ENCODE measurements around the gene OR8B2. TPM values are rescaled to one million over a fixed set of nuclear protein-coding genes. Genes with fewer than 3 reads are reported as not detected.

Gene OR8B2
- total RNA-seq, 3 donors from 2014 or later, result not detected

DNA sequence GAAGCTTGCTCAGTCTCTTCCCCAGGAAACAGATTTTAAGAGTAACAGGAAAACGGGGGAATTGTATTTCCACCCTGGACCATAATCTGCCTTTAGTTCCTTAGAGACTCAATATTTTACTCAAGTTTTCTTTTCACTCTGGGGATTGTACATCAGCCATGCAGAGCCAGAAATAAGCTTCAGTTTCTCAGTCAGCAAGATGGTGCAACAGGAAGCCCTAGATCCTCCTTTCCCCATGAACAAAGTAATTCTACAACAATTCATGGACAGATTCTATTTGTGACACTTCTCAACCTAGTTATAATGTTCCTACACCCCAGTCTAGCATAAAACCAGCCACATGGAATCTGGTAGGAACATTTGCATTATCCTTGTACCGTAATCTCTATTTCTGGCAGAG, 24.7 kb downstream of the OR8B2 start:
- ATAC-seq (no peak), DNase-seq (no peak)
- Mint-ChIP-seq H3K4me3 (no peak overlapping the region), H3K27me3 (ENCODE audit: low read depth) (no peaks in the 10 kb centered on the region), H3K9me3 (peaks cover 5% of the 10 kb centered on the region), H3K4me1 (ENCODE audit: low read depth) (no peaks in the 10 kb centered on the region), H3K36me3 (ENCODE audit: insufficient read depth) (no peaks in the 10 kb centered on the region)

DNA sequence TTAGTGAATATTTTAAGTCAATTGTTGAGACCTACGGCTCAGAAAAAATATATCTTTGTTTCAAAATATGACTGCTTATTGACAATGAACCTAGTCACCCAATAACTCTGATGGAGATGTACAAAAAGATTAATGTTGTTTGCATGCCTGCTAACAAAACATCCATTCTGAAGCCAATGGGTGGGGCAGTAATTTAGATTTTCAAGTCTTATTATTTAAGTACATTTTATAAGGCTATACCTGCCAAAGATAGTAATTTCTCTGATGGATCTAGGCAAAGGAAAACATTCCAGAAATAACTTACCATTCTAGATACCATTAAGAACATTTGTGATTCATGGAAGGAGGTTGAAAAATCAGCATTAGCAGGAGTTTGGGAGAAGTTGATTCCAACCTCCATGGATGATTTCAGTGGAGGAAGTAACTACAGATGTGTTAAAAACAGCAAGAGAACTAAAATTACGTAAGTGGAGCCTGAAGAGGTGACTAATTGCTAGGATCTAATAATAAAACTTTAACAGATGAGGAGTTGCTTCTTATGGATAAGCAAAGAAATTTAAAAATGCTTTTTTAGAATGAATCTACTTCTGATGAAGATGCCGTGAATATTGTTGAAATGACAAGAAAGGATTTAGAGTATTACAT, 37.9 kb downstream of the OR8B2 start:
- DNase-seq, result no peak
- Mint-ChIP-seq H3K4me1 (ENCODE audit: low read depth) (no peaks in the 10 kb centered on the region), H3K36me3 (ENCODE audit: insufficient read depth) (no peaks in the 10 kb centered on the region), H3K27me3 (ENCODE audit: low read depth) (no peaks in the 10 kb centered on the region), H3K9me3 (peaks cover 4% of the 10 kb centered on the region), H3K4me3 (no peak overlapping the region)
- no peak for ATAC-seq

DNA sequence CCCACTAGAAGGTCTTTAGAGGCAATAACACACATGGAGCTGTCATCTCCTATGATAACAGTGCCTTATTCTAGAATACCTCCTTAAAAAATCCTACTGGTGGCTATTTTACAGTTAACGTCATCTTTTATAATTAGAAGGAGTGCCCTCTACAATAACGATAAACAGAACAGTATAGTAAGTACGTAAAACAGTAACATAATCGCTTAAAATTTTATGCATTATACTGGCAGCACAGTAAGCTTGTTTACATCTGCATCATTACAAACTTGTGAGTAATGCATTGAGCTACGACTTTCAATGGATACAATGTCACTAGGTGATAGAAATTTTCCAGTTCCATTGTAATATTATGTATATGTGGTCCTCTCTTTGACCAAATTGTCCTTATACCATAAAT, 40.0 kb downstream of the OR8B2 start:
- ATAC-seq, result no peak

DNA sequence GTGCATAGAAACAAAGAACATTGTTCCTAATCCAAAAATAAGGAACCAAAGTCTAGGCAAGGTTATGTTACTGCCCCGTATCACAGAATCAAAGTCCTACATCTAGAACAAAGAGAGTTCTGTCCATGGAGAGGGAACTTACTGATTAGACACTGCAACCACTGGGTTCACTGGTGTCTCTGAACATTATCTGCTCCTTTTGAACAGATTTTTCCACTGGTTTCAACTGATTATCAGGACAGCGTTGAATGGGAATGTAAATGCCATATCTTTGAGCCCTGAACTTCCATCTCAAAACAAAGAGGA, 44.2 kb downstream of the OR8B2 start:
- Mint-ChIP-seq H3K4me3 (no peak overlapping the region), H3K36me3 (ENCODE audit: insufficient read depth) (no peaks in the 10 kb centered on the region), H3K4me1 (ENCODE audit: low read depth) (no peaks in the 10 kb centered on the region), H3K27me3 (ENCODE audit: low read depth) (no peaks in the 10 kb centered on the region), H3K9me3 (no peaks in the 10 kb centered on the region)
- DNase-seq (no peak), ATAC-seq (no peak)

More for the DNA sequence above, 40.0 kb downstream of the OR8B2 start:
- H3K4me3 Mint-ChIP-seq, result no peak overlapping the region
- H3K9me3 Mint-ChIP-seq, result no peaks in the 10 kb centered on the region
- H3K36me3 Mint-ChIP-seq (ENCODE audit: insufficient read depth), result no peaks in the 10 kb centered on the region
- no peaks in the 10 kb centered on the region for H3K27me3 Mint-ChIP-seq (ENCODE audit: low read depth)
- no peak for DNase-seq
- no peaks in the 10 kb centered on the region for H3K4me1 Mint-ChIP-seq (ENCODE audit: low read depth)

DNA sequence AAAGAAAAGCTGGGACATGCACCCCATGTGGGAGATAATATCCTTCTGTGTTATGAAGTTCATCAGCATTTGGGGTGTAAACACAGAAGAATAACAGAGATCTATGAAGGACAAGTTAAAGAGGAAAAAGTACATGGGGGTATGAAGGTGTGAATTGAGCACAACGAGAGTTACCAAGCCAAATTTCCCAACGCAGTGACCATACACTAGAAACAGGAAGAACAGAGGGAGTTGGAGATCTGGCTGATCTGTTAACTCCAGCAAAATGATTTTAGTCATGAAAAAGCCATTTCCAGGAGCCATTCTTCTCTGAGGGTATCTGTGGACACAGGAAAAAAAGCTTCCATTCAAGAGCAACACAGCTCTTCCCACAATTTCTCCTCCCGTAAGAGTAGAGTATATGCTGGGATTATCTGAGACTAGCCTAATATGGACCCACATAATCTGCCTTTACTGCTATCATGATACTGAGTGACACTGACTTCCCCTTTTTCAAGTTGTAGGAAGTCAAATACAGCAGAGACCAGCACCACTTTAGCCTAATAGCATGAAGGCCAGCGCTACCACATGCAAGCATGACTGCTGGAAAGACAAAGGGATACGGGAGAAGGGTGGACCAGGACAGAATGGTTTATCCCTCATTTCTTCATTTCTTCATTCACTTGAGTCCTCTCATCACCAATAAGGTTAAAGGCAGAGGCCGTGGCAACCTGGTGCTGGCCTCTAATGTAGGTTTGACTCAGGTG, 44.7 kb downstream of the OR8B2 start:
- no peaks in the 10 kb centered on the region for H3K4me1 Mint-ChIP-seq (ENCODE audit: low read depth)
- no peaks in the 10 kb centered on the region for H3K36me3 Mint-ChIP-seq (ENCODE audit: insufficient read depth)
- H3K27me3 Mint-ChIP-seq (ENCODE audit: low read depth), result no peaks in the 10 kb centered on the region
- H3K9me3 Mint-ChIP-seq, result no peaks in the 10 kb centered on the region
- DNase-seq (no peak), ATAC-seq (no peak)
- H3K4me3 Mint-ChIP-seq, result no peak overlapping the region

Other genes with a start within 250 kb of the OR8B2 start
- gene OR10D3, start 201.2 kb downstream of the OR8B2 start, total RNA-seq, result not detected
- gene OR8G1, start 143.4 kb downstream of the OR8B2 start, total RNA-seq, result not detected
- not detected for gene OR8G5, start 128.1 kb downstream of the OR8B2 start, total RNA-seq
- gene OR8D1, start 70.5 kb downstream of the OR8B2 start, total RNA-seq, result not detected
- not detected for gene OR8D2, start 64.3 kb downstream of the OR8B2 start, total RNA-seq
- not detected for gene OR8B3, start 14.5 kb upstream of the OR8B2 start, total RNA-seq
- not detected for gene OR8B4, start 40.4 kb upstream of the OR8B2 start, total RNA-seq
- gene OR8B8, start 61.2 kb upstream of the OR8B2 start, total RNA-seq, result not detected
- gene OR8B12, start 159.2 kb upstream of the OR8B2 start, total RNA-seq, result not detected
- not detected for gene OR8A1, start 185.5 kb upstream of the OR8B2 start, total RNA-seq
- gene PANX3, start 226.9 kb upstream of the OR8B2 start, total RNA-seq, result not detected
- 10 to 100 TPM; 42.4 to 55.0 (median 44.9) TPM for gene TBRG1, start 238.4 kb upstream of the OR8B2 start, total RNA-seq

Data from activated T-cell treated with anti-CD3 and anti-CD28 coated beads, Interleukin-2, amount 50 U/mL, for 4 hours (primary cell).